GM21423 (cell line): Measurements from ENCODE around the gene CHST9.
"Not testable (repeated sequence)": the region's sequence is repeated elsewhere in the genome, so short reads cannot be mapped to it uniquely, and the experiment has no call there.

Source experiments
- ATAC-seq: cut with Tn5 transposase; IDR thresholded peaks from one replicate; pipeline ENCODE4 v1.9.1; 2021; ENCODE audit warnings: mild to moderate bottlenecking, moderate library complexity; ENCODE audit not compliant: unreplicated experiment

CHST9 gene

DNA sequence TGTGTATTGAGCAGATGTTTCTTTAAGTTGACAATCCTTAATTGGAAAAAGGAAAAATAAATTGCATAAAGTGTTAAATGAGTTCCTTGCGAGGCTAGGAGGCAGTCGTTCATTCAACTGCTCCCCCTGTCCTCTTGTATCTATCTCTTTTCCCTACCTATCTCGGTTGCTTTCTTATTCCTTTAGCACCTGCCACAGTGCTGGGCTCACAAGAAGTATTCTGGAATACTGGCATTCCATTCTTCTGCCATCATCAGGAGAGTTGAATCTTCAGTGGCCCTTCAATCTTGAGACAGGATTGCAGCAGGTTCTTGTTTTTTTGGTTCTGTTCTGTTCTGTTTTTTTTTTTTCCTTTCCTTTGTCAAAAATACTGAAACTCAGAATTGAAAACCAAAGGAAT, 176.5 kb downstream of the CHST9 start:
- no peak for ATAC-seq

DNA sequence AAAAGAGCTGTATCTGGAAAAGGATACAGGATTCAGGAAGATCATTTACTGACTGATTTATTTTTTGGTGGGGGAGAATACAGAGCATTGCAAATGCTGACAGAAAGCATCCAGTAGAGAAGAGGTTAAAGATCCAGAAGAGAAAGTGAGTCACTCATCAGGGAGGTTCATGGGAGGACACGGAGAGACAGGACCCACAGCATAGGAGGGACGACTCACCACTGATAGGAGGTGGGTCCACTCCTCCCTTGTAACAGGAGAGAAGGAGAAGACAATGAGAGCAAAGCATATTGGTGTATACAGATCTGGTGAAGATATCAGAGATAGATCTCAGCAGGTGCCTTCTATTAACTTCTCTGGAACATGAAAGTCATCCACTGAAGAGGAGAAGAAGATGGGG, 177.2 kb downstream of the CHST9 start:
- no peak for ATAC-seq

DNA sequence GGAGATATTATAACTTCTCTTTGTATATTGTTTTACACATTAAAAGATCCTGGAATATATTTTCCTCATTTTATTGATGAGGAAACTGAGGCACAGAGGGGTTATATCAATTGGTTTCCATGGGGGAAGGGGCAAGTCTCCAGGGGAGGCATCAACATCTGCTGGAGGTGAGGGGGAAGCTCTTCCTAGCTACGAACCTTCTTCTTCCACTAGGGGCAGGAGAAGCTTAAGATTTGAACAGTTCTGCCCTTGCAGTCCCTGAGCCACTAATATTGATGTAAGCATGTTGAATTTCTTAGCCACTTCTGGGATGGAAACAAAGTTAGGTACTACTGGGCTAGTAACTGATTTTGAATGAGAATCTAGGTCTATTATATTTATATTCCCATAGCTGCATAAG, 179.5 kb downstream of the CHST9 start:
- no peak for ATAC-seq

DNA sequence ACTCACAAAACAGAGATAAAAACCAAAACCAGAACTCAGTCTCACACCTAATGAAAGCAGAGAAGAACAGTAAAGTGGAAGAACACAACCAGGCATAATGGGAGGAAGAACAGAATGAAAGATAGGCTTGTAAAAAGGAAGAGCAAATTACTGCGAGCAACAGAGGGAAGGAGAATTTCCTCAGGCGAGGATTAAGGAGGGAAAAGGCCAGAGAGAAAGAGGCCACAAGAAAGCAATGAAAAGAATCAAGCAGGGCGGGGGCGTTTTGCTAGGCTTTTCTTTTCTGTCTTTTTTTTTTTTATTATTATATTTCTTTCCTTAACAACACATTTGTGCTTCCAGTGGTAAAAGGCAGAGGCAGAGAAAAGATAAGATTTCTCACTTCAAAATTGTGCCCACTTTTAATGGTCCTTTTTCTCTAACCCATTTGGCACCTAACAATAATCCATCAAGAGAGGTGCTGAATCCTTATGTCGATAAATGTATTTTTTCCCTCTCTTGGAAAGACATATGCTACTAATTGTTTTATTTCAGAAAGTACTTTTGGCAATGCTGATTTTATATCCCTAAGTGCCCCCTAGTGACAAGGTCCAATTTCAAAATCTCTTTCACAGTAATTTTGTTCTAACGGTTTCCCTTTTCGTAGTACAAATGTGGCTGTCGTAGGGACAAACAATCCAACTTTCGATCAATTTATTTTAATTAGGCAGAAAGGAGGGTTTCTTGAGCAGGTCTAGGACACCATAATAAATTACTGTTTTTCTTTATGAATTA, 180.9 kb downstream of the CHST9 start:
- no peak for ATAC-seq

DNA sequence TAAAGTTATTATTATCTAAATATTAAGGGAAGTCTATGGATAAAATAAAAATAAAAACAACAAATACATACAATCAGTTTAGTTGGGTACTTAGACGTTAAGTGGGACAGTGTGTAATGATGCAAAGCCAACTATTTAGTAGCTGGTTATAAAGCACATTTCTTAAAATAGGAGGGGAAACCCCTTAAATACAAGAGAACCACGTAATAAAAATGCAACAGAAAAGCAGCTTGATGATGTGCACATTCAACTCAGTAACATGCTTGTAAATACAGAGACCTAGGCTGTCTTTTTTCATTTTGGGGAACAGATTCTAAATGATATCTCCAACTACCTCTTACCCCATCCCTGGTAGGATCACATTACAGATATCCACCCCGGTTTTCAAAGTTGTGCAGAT, 185.3 kb downstream of the CHST9 start:
- no peak for ATAC-seq

DNA sequence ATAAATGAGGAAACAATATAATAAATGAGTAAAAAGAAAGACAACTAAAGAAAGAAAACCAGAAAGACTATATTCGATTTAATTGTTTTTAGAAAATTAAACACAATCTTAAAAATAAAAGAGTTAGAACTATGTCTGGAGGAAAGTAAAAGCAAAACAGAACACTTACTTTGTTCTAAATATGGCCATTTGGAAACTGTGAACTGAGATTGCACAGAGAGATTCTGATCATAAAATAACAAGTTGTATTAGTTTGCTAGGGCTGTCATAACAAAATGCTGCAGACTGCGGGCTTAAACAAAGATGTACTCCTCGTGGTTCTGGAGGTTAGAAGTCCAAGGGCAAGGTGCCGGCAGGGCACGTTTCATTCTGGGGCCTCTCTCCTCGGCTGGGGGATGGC, 191.5 kb downstream of the CHST9 start:
- ATAC-seq = no peak

DNA sequence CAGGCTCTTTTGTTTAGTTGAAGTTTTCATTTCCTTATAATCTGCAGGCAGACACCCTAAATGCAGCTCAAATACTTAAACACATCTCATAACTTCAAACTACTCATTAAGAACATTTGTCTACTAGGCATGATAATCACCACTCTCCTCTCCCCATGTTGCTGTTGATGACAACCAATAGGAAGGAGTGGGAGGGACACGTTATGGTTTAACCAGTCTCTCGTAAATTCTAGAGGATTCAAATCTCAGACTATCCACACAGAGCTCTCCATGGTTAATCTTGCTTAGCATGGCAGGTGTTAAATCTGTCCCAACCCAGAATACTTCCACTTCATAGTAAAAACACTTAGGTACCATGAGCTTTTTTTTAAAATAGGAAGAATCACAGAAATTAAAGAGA, 192.2 kb downstream of the CHST9 start:
- no peak for ATAC-seq

DNA sequence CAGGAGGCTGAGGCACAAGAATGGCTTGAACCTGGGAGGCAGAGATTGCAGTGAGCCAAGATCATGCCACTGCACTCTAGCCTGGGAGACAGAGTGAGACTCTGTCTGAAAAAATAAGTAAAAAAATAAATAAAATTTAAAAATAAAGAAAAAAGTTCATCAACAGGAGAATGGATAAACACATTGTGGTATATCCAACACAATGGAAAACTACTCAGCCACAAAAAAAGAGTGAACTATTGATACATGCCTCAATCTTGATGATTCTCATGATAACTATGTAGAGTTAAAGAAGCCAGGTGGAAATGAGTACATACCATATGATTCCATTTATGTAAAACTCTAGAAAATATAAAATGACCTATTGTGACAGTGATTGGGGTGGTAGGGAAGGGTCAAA, 195.3 kb downstream of the CHST9 start:
- no peak for ATAC-seq

DNA sequence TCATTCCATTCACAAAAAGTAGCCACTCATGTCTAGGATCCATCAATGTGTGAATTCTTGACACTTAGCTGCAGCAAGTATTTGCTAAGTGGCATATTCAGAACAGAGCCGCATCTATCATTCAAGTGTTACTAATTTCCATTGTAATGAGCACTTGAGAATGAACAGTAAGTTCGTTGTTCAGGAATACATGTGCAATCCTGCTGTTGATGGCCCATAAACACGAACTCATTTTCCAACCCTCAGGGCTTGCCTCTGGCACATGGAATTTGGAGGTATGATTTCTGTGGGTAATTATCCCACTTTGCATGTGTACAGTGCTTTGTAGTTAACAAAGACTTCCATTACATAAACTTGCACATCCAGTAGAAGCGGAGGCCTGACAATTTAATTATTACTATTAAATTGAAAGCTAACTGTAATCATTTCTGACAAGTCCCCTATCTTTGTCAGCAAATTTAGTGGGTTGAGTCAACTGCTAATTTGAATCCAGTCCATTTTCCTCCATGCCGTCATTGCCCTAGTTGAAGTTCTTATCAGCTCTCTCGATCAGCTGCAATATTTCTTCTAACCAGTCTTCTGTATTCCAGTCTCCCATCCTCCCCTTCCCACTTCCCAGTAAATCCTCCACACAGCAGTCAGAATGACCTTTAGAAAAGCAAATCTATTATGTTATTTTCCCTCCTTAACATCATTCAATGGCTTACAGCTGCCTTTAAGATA, 203.6 kb downstream of the CHST9 start:
- ATAC-seq = no peak

DNA sequence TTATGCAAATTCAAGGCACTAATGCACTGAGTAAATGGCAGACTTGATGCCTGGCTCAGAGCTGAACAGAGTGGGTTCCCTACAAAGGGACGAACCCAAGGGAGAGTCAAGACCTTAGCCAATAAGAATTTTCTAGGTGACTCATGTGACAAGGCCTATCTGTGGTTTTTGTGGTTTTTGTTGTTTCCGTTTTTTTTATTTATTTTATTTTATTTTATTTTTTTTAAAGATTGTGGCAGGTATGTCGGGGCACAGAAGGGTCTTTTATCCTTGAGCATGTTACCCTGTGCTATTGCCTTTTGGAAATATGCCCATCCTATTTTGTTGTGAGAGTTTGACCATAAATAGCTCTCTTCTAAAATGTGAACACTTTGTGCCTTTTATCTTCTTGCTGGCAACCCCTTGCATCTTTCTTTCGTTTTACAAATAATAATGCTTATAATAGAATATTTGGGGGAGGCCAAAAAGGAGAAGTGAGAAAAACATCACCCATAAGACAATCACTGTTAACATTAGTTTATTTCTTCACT, 206.2 kb downstream of the CHST9 start:
- ATAC-seq = peak; percentile 97

DNA sequence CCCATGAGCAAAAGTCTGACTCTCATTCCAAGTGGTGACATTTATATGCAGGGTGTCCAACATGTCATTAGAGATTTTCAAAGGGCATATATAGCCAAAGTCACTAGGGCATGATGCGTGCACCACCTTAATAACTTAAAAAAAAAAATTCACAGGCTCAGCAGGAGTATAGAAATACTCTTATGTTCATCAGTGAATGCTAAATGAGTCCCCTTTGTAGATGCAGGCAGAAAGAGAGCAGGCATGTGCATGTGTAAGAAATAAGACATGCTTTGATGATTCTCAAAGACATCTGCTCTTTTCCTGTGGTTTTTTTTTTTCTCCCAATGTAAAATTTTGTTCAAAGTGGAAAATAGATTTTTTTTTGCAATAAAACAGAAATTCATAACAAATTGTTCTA, 207.3 kb downstream of the CHST9 start:
- no peak for ATAC-seq

DNA sequence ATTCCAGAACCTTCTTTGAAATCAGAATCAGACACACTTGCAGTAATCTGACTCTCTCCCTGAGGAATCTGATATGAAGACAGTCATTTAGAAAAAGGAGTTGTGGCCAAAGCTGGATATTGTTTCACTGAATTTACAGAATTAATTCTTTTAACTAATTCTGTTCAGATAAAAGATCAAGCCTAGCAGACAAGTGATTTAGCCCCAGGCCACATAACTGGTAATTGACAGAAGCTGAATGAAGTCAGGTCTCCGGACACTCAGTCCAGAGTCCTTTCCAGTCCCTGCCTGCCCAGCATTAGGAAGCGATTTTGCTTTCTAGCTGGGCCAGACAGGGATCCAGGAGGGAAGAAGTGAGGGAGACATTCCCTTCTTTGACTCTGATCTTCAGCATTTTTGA, 208.9 kb downstream of the CHST9 start:
- ATAC-seq = no peak

DNA sequence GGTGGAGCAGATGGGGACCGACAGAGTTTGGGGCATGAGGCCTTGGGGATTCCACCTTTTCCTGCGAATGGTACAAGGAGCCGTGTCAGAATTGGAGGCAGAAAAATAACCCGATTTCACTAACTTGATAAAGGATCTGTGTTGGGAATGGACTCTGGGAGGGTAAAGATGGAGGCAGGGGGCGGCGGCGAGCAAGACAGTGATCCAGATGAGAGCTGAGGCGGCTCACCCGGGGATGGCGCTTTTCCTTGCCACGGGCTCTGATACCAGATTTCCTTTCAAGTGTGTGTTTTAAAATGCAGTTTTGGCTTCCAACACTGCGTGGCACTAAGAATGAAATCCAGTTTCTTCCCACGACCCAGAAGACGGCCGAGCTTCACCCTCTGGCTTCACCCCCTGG, 212.6 kb downstream of the CHST9 start:
- ATAC-seq = not testable (repeated sequence)

DNA sequence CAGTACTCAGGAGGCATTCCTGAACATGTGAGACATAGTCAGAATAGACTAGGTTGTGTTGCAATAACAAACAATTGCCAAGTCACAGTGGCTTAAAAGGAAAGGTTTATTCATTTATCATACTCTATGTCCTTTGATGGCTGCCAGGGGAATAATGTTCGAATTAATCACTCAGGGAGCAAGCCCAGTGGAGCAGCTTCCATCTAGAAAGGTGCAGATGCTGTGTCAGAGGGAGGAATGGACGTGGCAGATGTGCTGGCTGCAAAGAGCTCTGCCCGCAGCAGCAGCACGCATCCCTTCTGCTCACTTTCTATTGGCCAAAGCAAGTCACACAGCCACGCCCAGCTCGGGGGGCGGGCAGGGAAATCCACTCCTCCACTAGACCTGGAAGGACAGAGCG, 213.7 kb downstream of the CHST9 start:
- ATAC-seq = no peak

DNA sequence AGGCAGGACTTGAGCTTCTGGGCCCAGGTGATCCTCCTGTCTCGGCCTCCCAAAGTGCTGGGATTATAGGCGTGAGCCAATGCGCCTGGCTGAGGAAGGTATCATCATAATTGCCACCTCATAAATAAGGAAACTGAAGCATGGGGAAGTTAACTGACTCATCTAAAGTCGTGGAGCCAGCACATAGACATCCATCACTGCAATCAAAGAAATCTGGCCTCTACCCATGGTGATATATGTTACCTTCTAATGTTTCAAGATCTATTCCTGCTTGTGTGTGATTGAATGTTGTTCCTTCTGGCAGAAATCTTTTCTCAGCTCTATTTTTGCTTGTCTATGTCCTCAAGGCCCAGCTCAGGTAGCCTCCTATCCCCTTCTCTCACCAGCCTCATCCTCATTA, 214.5 kb downstream of the CHST9 start:
- ATAC-seq = no peak

DNA sequence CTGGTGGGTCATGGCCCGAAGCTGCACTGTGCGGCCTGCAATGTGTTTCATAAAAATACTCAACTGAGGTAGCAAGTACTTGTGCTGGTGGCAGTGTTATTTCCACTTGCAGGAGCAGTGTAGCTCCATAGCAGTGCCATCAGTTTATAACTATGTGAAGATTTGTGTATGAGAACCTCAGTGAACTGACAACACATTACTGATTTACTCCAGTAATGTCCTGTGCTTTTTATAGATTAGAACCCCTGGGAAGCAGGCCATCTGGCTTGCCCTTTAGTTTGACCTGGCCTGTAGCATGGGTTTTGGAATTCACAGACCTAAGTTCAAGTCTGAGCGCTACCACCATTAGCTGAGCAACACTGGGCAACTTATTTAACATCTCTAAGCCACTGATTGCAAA, 219.9 kb downstream of the CHST9 start:
- ATAC-seq = no peak

DNA sequence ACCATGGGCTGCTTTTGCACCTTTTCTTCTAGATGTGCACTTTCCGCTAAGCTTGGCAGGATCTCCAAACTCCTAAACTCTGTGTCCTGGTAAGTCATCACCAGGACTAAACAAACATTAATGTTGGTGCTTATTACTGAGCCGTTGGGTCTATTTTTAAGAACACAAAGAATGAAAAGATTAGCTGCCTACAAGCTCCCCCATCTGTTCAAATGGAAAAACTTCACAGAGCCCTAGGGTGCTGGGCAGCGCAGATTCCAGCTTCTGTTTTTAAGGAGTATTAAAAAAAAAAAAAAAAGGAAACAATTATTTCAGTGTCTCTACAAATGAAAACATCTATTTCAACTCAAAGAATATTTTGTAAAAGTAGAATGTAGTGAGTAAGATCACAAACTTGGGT, 221.8 kb downstream of the CHST9 start:
- ATAC-seq = no peak

DNA sequence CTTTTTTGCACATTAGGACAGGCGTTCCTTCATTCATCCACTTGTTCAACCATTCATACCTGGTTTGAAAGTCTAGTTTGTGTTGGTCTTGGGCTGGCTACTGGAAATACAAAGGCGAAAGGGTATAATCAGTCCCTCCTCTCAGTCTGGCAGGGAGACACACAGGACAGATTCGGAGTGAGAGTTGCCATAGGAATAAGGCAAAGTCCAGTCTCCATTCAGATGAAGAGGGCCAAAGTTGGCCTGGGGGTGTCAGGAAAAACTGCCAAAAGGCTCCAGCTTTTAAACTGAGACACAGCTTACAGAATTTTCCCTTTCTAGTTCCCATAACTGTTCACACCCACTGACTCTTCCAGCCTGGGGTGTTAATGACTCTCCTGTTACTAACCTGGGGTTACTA, 223.3 kb downstream of the CHST9 start:
- ATAC-seq = no peak

DNA sequence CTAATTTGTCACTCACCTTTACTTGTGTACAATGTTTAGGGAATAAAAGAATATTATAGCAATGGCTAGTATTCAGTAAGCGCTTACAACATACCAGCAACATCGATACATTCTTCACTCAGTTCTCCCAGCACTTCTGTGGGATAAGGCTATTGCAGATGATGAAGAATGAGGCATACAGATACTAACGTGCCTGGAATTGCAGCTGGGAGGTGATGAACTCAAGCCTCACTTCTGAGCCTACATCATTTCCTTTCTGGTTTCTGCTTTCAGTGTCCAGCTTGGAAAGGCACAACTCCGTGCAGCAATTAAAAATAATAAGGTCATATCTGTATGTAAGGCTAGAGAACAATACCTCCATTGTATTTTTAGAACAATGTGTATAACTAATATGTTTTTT, 224.2 kb downstream of the CHST9 start:
- ATAC-seq = no peak

DNA sequence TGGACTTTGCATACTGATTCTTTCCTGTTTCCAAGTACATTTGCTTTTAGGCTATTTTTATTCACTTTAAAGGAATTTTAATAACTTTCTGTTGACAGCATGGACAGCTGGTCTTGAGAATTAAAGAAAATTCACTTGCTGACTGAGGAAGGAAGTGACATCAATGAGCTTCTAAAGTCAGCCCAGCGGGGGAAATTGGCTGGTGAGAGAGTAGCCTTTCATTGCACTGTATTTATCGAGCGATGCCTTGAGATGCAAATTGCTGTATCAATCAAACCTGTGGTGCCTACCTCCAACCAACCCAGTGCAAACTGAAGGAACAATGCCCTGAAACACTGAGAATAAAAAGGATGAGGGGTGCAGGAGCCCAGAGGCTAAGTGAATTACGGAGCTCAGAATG, 228.2 kb downstream of the CHST9 start:
- no peak for ATAC-seq

DNA sequence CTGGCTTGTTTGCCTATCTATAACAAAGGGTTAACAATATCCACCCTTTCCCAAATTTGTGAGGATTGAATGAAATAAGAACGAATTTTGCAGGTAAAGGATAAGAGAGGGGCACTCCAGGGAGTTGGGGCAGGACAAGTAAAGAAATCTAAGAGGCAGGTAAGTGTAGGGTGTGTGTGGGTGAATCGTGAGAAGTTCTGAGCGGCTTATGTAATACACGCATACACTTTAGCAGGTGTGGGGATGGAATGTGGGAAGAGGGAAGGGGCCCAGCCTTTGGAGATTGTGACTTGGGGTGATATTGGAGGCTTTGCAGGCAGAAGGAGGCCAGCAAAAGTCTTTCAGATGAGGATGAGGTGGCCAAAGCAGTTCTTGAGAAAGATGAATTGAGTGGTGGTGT, 236.4 kb downstream of the CHST9 start:
- no peak for ATAC-seq

DNA sequence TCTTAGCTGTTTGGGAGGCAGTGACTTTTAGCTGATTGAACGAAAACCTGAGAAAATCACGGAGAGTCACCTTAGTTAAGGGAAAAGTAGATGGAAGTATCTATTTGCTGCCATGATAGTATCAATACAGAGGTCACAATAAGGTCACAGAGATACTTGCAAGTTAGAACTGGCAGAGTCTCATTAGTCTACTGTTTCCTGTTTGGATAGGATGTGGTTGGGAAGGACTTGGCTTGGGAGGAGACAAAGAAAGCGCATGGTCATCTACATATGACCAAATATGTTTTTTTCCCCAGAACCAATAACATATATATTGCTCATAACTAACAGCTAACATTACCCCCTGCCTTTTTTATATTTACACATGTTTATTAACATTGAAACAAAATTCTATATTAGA, 241.2 kb downstream of the CHST9 start:
- ATAC-seq = no peak
